Ascending aorta (tissue), 2 donors: ENCODE data around the gene NFE2L1. TPM values are rescaled to one million over a fixed set of nuclear protein-coding genes. Genes with fewer than 3 reads are reported as not detected.
A peak's percentile ranks its signal among the peaks of the same experiment; 100 is the strongest.

Experiments used
- DNase-seq, 2 donors: peaks; one replicate each; pipeline ENCODE4 v3.0.0-alpha.2; 2019; ENCODE audit warnings: low spot score in 2 of 2
- H3K27ac ChIP-seq, 2 donors: fragments of 200-600 bp; sonication (generic); one replicate each; pipeline ENCODE4 v1.5.1; 2016 to 2017; ENCODE audit warnings: mild to moderate bottlenecking in 1 of 2
- H3K27me3 ChIP-seq: fragments of 200-600 bp; sonication (generic); one replicate; pipeline ENCODE4 v1.5.1; 2017
- H3K36me3 ChIP-seq, 2 donors: fragments of 200-600 bp; sonication (generic); one replicate each; pipeline ENCODE4 v1.5.1; 2016
- H3K4me1 ChIP-seq, 2 donors: fragments of 200-600 bp; sonication (generic); one replicate each; pipeline ENCODE4 v1.5.1; 2016 to 2017; ENCODE audit warnings: mild to moderate bottlenecking in 1 of 2
- H3K4me3 ChIP-seq, 2 donors: fragments of 200-600 bp; sonication (generic); one replicate each; pipeline ENCODE4 v1.5.1; 2016 to 2017; ENCODE audit warnings: mild to moderate bottlenecking in 1 of 2
- H3K9me3 ChIP-seq, 2 donors: fragments of 200-600 bp; sonication (generic); one replicate each; pipeline ENCODE4 v1.5.1; 2016
- CTCF ChIP-seq, 3 experiments: fragments of 200-600 bp in 2 of 3; fragments of 450-650 bp in 1 of 3; sonication (generic) in 2 of 3; IDR thresholded peaks; one replicate each; pipeline ENCODE4 v1.5.1; 2016 to 2019; ENCODE audit warnings: antibody characterized with exemption in 3 of 3, mild to moderate bottlenecking in 1 of 3, moderate library complexity in 1 of 3
- intact Hi-C: fragments of 100-400 bp; cut with DNase I; formaldehyde crosslinking; loops from one replicate; pipeline ENCODE4 v1.15.1; 2023
- total RNA-seq: library from RNA; depleted of rRNA; stranded (reverse); fragments of >200 nt; gene quantifications from one replicate; pipeline ENCODE4 v1.1.0, GENCODE V29; 2016

NFE2L1 gene
- total RNA-seq, 1 donor from 2014 or later: 114 TPM

DNA sequence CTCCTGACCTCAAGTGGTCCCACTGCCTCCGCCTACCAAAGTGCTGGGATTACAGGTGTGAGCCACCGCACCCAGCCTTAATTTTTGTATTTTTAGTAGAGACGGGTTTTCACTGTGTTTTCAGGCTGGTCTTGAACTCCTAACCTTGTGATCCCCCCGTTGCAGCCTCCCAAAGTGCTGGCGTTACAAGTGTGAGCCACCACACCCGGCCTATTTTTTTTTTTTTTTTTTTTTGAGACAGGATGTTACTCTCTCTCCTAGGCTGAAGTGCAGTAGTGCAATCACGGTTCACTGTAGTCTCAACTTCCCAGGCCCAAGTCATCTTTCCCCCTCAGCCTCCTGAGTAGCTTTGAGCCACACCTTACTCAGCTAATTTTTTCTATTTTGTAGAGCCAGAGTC is 56.3 kb downstream of the NFE2L1 start:
- no peak overlapping the region for H3K27ac ChIP-seq
- peaks cover 5 to 17% of the 10 kb centered on the region in 2 donors for H3K4me1 ChIP-seq
- no peaks in the 10 kb centered on the region for H3K36me3 ChIP-seq
- no peaks in the 10 kb centered on the region for H3K9me3 ChIP-seq
- intact Hi-C loops: loop anchor here (10.0 kb wide), 2 partner anchors 160 to 260 kb away; partner anchors contain the start of genes PNPO and SCRN2
- no peaks in the 10 kb centered on the region for H3K27me3 ChIP-seq
- no peak for TF ChIP-seq CTCF (IDR thresholded peaks at IDR 0.05)
- no peak overlapping the region for H3K4me3 ChIP-seq
- DNase-seq: no peak

- H3K4me3 ChIP-seq: peak overlapping the region; percentile 65 to 84
- H3K36me3 ChIP-seq: no peaks in the 10 kb centered on the region
- DNase-seq: no peak
- peak overlapping the region; percentile 92 to 95 for H3K27ac ChIP-seq
- intact Hi-C loops: loop anchor here (1.0 to 10.0 kb wide), 4 partner anchors 81 to 262 kb away; partner anchors contain the start of genes PNPO, SCRN2 and SP2
- H3K27me3 ChIP-seq: no peaks in the 10 kb centered on the region
- H3K4me1 ChIP-seq: peaks cover 5 to 10% of the 10 kb centered on the region in 2 donors
- no peak for TF ChIP-seq CTCF (IDR thresholded peaks at IDR 0.05)
- no peaks in the 10 kb centered on the region for H3K9me3 ChIP-seq
Measured at GRCh38 chr17:48106802-48107136, 58.6 kb downstream of the NFE2L1 start.

DNA sequence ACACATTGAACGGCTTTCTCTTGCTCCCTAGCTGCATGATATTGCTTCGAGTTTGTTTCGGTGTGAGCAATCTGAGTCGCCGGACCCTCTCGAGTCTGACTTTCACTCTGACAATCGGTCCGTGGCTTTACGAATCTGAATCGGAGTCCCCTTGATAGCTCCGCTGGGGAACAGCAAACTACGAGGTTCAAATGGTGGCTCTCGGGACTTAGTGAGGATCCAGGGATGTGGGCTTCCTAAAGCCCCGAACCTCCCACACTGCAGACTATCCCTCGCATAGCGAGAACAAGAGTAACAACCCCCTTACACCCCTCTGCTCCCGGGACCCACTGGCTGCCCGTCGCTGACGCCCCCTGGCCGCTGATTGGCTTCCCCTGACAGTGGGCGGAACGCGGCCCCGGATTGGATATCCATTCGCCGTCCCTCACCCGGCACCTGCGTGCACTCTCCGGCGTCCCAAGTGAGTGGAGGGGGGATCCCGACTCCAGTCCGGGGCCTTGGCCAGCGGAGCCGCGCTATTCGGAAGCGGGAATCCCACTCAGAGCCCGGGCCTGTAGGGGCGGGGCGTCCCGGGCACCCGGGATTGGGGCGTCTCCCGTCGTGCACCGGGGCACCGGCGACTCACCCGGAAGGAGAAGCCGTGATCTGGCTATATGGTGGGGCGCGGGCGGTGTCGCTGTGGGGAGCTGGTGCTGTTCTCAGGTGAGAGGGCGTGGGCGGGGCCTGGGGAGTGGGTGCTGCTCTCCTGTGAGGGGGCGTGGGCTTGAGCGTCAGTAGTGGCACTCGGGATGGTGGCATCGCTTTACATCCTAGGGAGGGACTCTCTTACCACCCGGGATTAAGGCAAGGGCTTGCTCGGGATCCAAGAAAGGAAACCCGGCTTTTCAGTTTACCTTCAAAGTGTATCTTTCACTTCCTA is 59.2 kb downstream of the NFE2L1 start, which contains the start of gene SNX11:
TSS of gene SNX11 (plus strand) at position 630 of the 919 bp plus-strand sequence. CDS start 4,278 bp downstream, outside the sequence.
- Histone ChIP-seq H3K4me3 (peak within 1 kb of the TSS; percentile 65 to 84), H3K4me1 (peaks cover 5 to 10% of the 10 kb centered on the region in 2 donors), H3K36me3 (no peaks in the 10 kb centered on the region), H3K9me3 (no peaks in the 10 kb centered on the region), H3K27me3 (no peaks in the 10 kb centered on the region), H3K27ac (peak within 1 kb of the TSS; percentile 92 to 95)
- no peak for TF ChIP-seq CTCF (IDR thresholded peaks at IDR 0.05)
- intact Hi-C loops: loop anchor here (1.0 to 10.0 kb wide), 5 partner anchors 23 to 263 kb away; partner anchors contain the start of genes PNPO, SCRN2 and SP2
- peak; percentile 79 to 94 for DNase-seq

GRCh38 chr17:48110761-48111160 is 62.6 kb downstream of the NFE2L1 start:
- Histone ChIP-seq H3K4me1 (peaks cover 5 to 10% of the 10 kb centered on the region in 2 donors), H3K36me3 (peaks cover 15 to 27% of the 10 kb centered on the region in 2 donors), H3K27ac (no peak overlapping the region), H3K4me3 (no peak overlapping the region), H3K9me3 (no peaks in the 10 kb centered on the region), H3K27me3 (no peaks in the 10 kb centered on the region)
- no peak for TF ChIP-seq CTCF (IDR thresholded peaks at IDR 0.05)
- DNase-seq: no peak
- intact Hi-C loops: no loop called here

Other genes starting within 250 kb of the NFE2L1 start
- gene OSBPL7, start 226.6 kb upstream of the NFE2L1 start, total RNA-seq: 28.8 TPM
- gene MRPL10, start 216.8 kb upstream of the NFE2L1 start, total RNA-seq: 13.7 TPM
- gene LRRC46, start 216.7 kb upstream of the NFE2L1 start, total RNA-seq: not detected
- gene SCRN2, start 207.1 kb upstream of the NFE2L1 start, total RNA-seq: 126 TPM
- gene SP6, start 197.2 kb upstream of the NFE2L1 start, total RNA-seq: 0.11 TPM
- gene SP2, start 152.1 kb upstream of the NFE2L1 start, total RNA-seq: 198 TPM
- gene PNPO, start 106.8 kb upstream of the NFE2L1 start, total RNA-seq: 36.7 TPM
- not detected for gene PRR15L, start 90.5 kb upstream of the NFE2L1 start, total RNA-seq
- gene CDK5RAP3, start 77.2 kb upstream of the NFE2L1 start, total RNA-seq: 52.3 TPM
- gene COPZ2, start 10.6 kb upstream of the NFE2L1 start, total RNA-seq: 155 TPM
- gene CBX1, start 53.1 kb downstream of the NFE2L1 start, total RNA-seq: 20.2 TPM
- 6.6 TPM for gene SNX11, start 59.4 kb downstream of the NFE2L1 start, total RNA-seq